Natural killer cell treated with Interleukin-12 subunit alpha and Interleukin-12 subunit beta and Interleukin-15 and Interleukin-18, amount 100 ng/mL, for 72 hours (primary cell): ENCODE measurements around the gene ROPN1L. TPM values are rescaled to one million over a fixed set of nuclear protein-coding genes. Genes with fewer than 3 reads are reported as not detected.

Experiments
- ATAC-seq, 2 donors: fragments of 150-1000 bp; cut with Tn5 transposase in 1 of 2; sonication (Bioruptor Pico), chemical (Tn5 transposase) in 1 of 2; 2 replicates each; pipeline ENCODE4 v1.10.0; 2021
- DNase-seq: peaks from one replicate; pipeline ENCODE4 v3.0.0; 2022; ENCODE audit warnings: low spot score
- H3K27ac Mint-ChIP-seq, 2 donors: 1 replicate in 1 of 2; 2 replicates in 1 of 2; pipeline ENCODE4 v1.8.0; 2022; ENCODE audit warnings: mixed read lengths in 2 of 2, mild to moderate bottlenecking in 1 of 2, moderate library complexity in 1 of 2
- H3K27me3 Mint-ChIP-seq, 2 donors: 1 replicate in 1 of 2; 2 replicates in 1 of 2; pipeline ENCODE4 v1.8.0; 2022; ENCODE audit warnings: mixed read lengths in 2 of 2
- H3K36me3 Mint-ChIP-seq: one replicate; pipeline ENCODE4 v1.8.0; 2022; ENCODE audit warnings: mixed read lengths
- H3K4me1 Mint-ChIP-seq, 2 donors: 1 replicate in 1 of 2; 2 replicates in 1 of 2; pipeline ENCODE4 v1.8.0; 2022; ENCODE audit warnings: low read depth in 2 of 2, mixed read lengths in 2 of 2, mild to moderate bottlenecking in 1 of 2
- H3K4me3 Mint-ChIP-seq: one replicate; pipeline ENCODE4 v1.8.0; 2022; ENCODE audit warnings: mixed read lengths
- H3K9me3 Mint-ChIP-seq: 2 replicates; pipeline ENCODE4 v1.8.0; 2022; ENCODE audit warnings: mixed read lengths
- total RNA-seq, 2 donors: library from RNA; stranded (reverse); gene quantifications; one replicate each; pipeline ENCODE4 v1.2.3, GENCODE V29; 2022

Gene ROPN1L
- total RNA-seq, 2 donors from 2014 or later = 0.57 to 2.6 TPM

- Mint-ChIP-seq H3K36me3 (no peaks in the 10 kb centered on the region), H3K4me1 (peaks cover 20 to 22% of the 10 kb centered on the region in 2 donors), H3K9me3 (peaks cover 4% of the 10 kb centered on the region), H3K27ac (no peak overlapping the region), H3K27me3 (no peaks in the 10 kb centered on the region), H3K4me3 (peak overlapping the region; percentile 62)
- ATAC-seq (no peak), DNase-seq (no peak)
These were observed 1.2 kb upstream of the ROPN1L start for GRCh38 chr5:10440367-10440990.

- Mint-ChIP-seq H3K27me3 (no peaks in the 10 kb centered on the region), H3K4me1 (peaks cover 33 to 35% of the 10 kb centered on the region in 2 donors), H3K27ac (peak overlapping the region in 1 of 2 donors; percentile 48), H3K4me3 (peak overlapping the region; percentile 82), H3K9me3 (peaks cover 4% of the 10 kb centered on the region), H3K36me3 (no peaks in the 10 kb centered on the region)
- ATAC-seq (peak; percentile 69 to 72), DNase-seq (peak; percentile 63)
These were observed 335 bp downstream of the ROPN1L start for GRCh38 chr5:10441992-10442435.

- Mint-ChIP-seq H3K27me3 (no peaks in the 10 kb centered on the region), H3K4me3 (peak overlapping the region; percentile 82), H3K9me3 (peaks cover 4% of the 10 kb centered on the region), H3K4me1 (peaks cover 34 to 37% of the 10 kb centered on the region in 2 donors), H3K27ac (peak overlapping the region in 1 of 2 donors; percentile 48), H3K36me3 (no peaks in the 10 kb centered on the region)
- ATAC-seq (no peak), DNase-seq (no peak)
These were observed 897 bp downstream of the ROPN1L start for GRCh38 chr5:10442576-10442975.

- H3K27ac Mint-ChIP-seq = peak overlapping the region; percentile 61 to 72
- H3K36me3 Mint-ChIP-seq = no peaks in the 10 kb centered on the region
- H3K27me3 Mint-ChIP-seq = no peaks in the 10 kb centered on the region
- ATAC-seq (peak in 1 of 2 donors; percentile 21), DNase-seq (no peak)
- H3K9me3 Mint-ChIP-seq = peaks cover 4% of the 10 kb centered on the region
- H3K4me1 Mint-ChIP-seq = peaks cover 34 to 37% of the 10 kb centered on the region in 2 donors
- H3K4me3 Mint-ChIP-seq = peak overlapping the region; percentile 72
These were observed 3.7 kb downstream of the ROPN1L start for GRCh38 chr5:10445352-10445751.

- Mint-ChIP-seq H3K9me3 (peaks cover 4% of the 10 kb centered on the region), H3K4me1 (peaks cover 34 to 37% of the 10 kb centered on the region in 2 donors), H3K27ac (peak overlapping the region in 1 of 2 donors; percentile 72), H3K4me3 (no peak overlapping the region), H3K36me3 (no peaks in the 10 kb centered on the region), H3K27me3 (no peaks in the 10 kb centered on the region)
- ATAC-seq (no peak), DNase-seq (no peak)
These were observed 4.8 kb downstream of the ROPN1L start for GRCh38 chr5:10446490-10446889.

GRCh38 chr5:10447041-10447440 lies 5.4 kb downstream of the ROPN1L start:
- no peak for ATAC-seq
- peak overlapping the region; percentile 15 to 36 for H3K27ac Mint-ChIP-seq

GRCh38 chr5:10448754-10449360 lies 7.2 kb downstream of the ROPN1L start:
- Mint-ChIP-seq H3K27me3 (no peaks in the 10 kb centered on the region), H3K27ac (no peak overlapping the region), H3K9me3 (peaks cover 4% of the 10 kb centered on the region), H3K36me3 (no peaks in the 10 kb centered on the region), H3K4me1 (peaks cover 27 to 31% of the 10 kb centered on the region in 2 donors), H3K4me3 (no peak overlapping the region)
- DNase-seq (no peak), ATAC-seq (no peak)

More at GRCh38 chr5:10447041-10447440, 5.4 kb downstream of the ROPN1L start:
- Mint-ChIP-seq H3K36me3 (no peaks in the 10 kb centered on the region), H3K9me3 (peaks cover 4% of the 10 kb centered on the region), H3K27me3 (no peaks in the 10 kb centered on the region), H3K4me3 (no peak overlapping the region), H3K4me1 (peaks cover 33 to 38% of the 10 kb centered on the region in 2 donors)
- no peak for DNase-seq

GRCh38 chr5:10451137-10451824 lies 9.6 kb downstream of the ROPN1L start:
- Mint-ChIP-seq H3K27me3 (no peaks in the 10 kb centered on the region), H3K4me1 (peaks cover 12 to 17% of the 10 kb centered on the region in 2 donors), H3K27ac (peak overlapping the region in 1 of 2 donors; percentile 79), H3K36me3 (no peaks in the 10 kb centered on the region), H3K9me3 (no peaks in the 10 kb centered on the region), H3K4me3 (no peak overlapping the region)
- DNase-seq (no peak), ATAC-seq (no peak)

GRCh38 chr5:10452768-10453331 lies 11.2 kb downstream of the ROPN1L start:
- Mint-ChIP-seq H3K4me1 (peaks cover 5 to 10% of the 10 kb centered on the region in 2 donors), H3K9me3 (no peaks in the 10 kb centered on the region), H3K27ac (peak overlapping the region in 1 of 2 donors; percentile 79), H3K4me3 (no peak overlapping the region), H3K27me3 (no peaks in the 10 kb centered on the region), H3K36me3 (no peaks in the 10 kb centered on the region)
- DNase-seq = no peak
- peak; percentile 65 to 68 for ATAC-seq

- ATAC-seq = no peak
- Mint-ChIP-seq H3K4me3 (no peak overlapping the region), H3K9me3 (no peaks in the 10 kb centered on the region), H3K27ac (no peak overlapping the region), H3K36me3 (no peaks in the 10 kb centered on the region), H3K4me1 (peaks cover 5 to 10% of the 10 kb centered on the region in 2 donors), H3K27me3 (no peaks in the 10 kb centered on the region)
- DNase-seq = no peak
These were observed 11.9 kb downstream of the ROPN1L start for GRCh38 chr5:10453545-10453944.

GRCh38 chr5:10454591-10455276 lies 13.1 kb downstream of the ROPN1L start:
- no peak for DNase-seq
- H3K27me3 Mint-ChIP-seq = no peaks in the 10 kb centered on the region
- H3K27ac Mint-ChIP-seq = no peak overlapping the region
- ATAC-seq = no peak
- no peak overlapping the region for H3K4me3 Mint-ChIP-seq
- H3K36me3 Mint-ChIP-seq = no peaks in the 10 kb centered on the region
- H3K4me1 Mint-ChIP-seq = peaks cover 5 to 10% of the 10 kb centered on the region in 2 donors
- no peaks in the 10 kb centered on the region for H3K9me3 Mint-ChIP-seq

- Mint-ChIP-seq H3K4me3 (no peak overlapping the region), H3K27me3 (no peaks in the 10 kb centered on the region), H3K36me3 (no peaks in the 10 kb centered on the region), H3K27ac (no peak overlapping the region), H3K9me3 (no peaks in the 10 kb centered on the region), H3K4me1 (peaks cover 5 to 10% of the 10 kb centered on the region in 2 donors)
- DNase-seq = no peak
- ATAC-seq = no peak
These were observed 13.6 kb downstream of the ROPN1L start for GRCh38 chr5:10455277-10455670.
